Measurements from ENCODE around the gene PLXNA4.

PLXNA4 gene

GRCh38 chr7:132499487-132499886 is 76.8 kb downstream of the PLXNA4 start:
- no peak for DNase-seq

GRCh38 chr7:132499065-132499464 is 77.2 kb downstream of the PLXNA4 start:
- no peak for DNase-seq

DNA sequence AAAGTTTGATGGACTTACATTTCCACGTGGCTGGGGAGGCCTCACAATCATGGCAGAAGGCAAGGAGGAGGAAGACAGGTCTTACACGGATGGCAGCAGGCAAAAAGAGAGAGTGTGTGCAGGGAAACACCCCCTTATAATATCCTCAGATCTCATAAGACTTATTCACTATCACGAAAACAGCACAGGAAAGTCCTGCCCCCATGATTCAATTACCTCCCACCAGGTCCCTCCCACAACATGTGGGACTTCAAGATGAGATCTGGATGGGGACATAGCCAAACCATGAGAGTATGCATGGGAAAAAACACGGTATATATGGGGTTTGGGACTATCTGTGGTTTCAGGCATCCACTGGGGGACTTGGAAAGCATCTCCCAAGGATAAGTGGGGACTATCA is 78.0 kb downstream of the PLXNA4 start:
- no peak for DNase-seq

DNA sequence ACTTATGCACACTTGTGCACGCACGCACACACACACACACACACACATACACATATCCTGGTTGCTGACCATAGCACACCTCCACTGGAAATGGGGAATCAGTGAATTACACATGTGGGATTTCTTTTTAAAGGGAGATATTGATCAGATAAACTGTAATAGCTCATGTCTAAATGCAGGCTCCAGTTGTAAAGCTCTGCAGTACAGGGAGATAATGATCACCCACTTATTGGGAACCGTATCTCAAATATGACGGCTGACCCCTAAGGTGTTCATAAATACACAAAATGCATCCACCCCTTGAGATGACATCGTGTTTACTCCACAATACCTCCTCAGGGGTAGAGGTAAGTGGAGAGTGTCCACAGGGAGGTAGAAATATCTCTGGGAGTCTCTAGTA is 79.2 kb downstream of the PLXNA4 start:
- no peak for DNase-seq

- no peak for DNase-seq
Measured at GRCh38 chr7:132495936-132496335, 80.3 kb downstream of the PLXNA4 start.

- DNase-seq = no peak
Measured at GRCh38 chr7:132494474-132494873, 81.8 kb downstream of the PLXNA4 start.

DNA sequence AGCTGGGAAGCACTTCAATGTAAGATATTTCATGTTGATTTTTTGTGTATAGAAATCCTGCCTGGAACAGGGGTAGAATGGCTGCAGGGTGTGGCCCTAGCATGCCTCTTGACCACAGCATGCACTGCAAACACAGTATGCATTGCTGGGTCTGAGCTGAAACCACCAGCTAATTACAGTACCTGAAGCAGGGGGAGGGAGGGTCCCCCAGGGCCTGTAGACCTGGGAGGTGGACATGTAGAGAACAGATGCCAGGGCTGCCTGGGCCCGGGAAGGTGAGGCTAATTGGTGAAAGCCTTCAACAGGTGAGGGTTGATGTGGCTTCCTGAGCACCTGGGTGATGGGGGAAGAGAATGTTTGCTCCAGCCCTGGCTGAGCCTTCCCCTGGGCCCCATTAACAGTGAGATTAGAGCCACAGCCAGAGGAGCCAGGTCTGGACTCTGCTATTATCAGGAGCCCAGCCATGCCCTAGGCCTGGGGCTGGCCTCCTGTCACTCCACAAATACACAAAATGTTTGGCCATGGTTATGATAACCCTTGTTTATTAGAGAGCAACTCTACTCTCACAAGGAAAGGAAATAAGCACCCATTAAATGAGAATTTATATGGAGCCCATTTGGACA is 83.3 kb downstream of the PLXNA4 start:
- DNase-seq = peak; percentile 68

DNA sequence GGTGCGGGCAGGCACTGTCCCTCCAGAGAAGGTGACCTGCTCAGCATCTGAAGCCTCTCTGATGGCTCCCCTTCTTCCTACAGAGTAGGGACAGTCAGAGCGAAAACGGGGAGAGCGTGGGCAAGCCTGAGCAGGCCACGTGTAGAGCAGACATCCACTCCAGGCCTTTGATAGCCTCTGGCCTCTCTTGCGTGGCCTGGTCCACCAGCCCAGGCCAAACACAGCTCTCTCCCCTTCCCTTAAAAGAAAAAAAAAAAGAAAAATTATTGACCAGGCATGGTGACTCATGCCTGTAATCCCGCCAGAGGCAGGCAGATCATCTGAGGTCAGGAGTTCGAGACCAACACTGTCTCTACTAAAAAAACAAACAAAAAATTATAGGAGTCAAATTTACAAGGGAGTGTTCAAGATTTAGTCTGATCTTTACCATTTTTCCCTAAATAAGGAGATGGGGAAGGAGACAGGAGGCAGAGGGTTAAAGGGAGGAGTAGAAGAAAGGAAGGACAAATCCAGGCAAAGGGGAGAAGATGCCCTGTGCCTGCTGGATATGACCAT is 84.8 kb downstream of the PLXNA4 start:
- DNase-seq = no peak

- DNase-seq = no peak
Measured at GRCh38 chr7:132490474-132490873, 85.8 kb downstream of the PLXNA4 start.

DNA sequence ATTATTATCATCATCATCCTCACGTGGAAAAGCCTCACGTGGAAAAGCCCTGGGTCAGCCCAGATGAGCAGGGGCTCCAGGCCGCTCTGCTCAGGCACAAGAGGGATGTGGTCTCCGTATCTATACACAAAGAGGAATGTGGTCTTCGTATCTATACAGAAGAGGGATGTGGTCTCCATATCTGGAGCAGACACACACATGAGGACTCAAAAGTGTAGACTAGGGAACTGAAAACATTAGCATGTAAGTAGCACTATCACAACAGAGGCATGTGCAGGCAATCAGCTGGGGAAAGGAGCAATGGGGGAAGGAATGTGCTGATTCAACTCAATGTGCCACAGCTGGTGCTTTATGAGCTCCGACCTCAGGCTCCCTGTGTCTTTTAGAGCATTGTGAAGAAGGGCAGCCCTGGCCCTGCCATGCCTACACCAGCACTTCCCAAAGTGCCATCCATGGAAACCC is 86.5 kb downstream of the PLXNA4 start:
- DNase-seq = no peak

- no peak for DNase-seq
Measured at GRCh38 chr7:132488634-132489302, 87.5 kb downstream of the PLXNA4 start.

GRCh38 chr7:132486274-132486610 is 90.0 kb downstream of the PLXNA4 start:
- DNase-seq = no peak

DNA sequence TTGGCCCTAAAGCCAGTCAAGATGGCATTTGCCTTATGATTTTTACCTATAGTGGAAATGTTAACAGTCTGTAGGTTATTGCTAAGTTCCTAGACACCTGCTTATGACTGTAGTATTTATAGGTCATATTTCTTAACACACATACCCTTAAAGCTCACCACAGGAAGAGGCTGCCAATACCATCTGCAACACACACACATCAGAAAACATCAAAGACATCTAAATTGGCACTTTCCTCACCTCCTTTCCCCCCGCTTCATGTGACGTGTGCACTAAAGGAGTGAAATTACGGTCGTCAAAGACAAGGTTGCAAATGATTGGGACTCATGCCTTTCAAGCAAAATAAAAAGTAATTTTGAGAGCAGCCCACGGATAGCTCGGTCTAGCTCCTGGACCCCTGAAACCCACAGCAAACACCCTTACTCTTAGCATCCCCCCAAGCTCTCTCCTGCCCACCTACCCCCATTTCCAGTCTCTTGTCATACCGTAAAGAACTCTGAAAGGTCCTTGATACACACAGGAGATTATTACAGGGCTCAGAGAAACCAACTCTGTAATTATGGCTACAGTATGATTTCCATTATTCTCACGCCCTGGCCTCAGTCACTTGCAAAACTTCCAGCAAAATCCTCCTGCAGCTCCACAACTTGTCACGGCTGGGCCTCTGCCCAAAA is 90.5 kb downstream of the PLXNA4 start:
- DNase-seq = no peak

GRCh38 chr7:132485136-132485535 is 91.1 kb downstream of the PLXNA4 start:
- DNase-seq = peak; percentile 72

- no peak for DNase-seq
Measured at GRCh38 chr7:132482866-132483265, 93.4 kb downstream of the PLXNA4 start.

- DNase-seq = no peak
Measured at GRCh38 chr7:132480534-132480933, 95.7 kb downstream of the PLXNA4 start.

DNA sequence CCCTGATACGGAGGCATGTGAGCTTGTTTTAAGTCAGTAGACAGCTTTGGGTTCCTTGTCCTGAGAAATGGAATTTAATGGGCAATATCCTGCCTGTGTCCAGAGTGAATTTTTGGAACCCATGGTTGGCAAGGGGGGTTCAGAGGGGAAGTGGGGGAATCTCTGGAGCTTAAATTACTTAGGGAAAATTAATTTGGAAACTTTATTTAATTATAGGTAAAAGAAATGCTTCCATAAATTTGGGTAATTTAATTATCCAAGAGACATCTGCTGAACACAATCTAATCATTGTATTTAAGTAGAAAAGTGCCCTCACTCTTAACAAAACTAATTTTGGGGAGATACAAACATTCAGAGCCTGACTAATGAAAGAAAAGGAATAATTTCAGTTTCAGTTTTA is 99.7 kb downstream of the PLXNA4 start:
- DNase-seq = no peak

DNA sequence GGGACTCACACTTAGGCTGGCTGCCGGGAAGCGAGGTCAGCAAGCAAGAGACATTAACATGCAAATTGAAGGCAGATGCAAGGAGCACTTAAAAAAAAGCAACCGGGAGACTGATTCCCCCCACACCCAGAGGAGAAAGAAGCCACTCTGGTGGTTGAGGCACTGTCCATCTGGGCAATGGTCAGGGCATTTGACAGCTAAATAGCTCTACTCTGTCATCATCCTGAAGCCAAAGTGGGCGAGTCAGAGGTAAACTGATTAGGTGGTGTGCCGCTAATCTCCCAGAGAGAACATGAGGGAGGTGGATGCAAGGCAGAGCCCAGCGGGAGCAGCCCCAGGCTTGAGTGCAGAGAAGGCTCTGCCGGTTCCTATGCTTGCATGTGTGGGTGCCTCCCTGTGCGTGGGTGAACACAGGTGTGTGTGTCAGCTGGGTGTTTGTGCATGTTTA is 100.6 kb downstream of the PLXNA4 start:
- no peak for DNase-seq

GRCh38 chr7:132475037-132475668 is 101.1 kb downstream of the PLXNA4 start:
- no peak for DNase-seq

DNA sequence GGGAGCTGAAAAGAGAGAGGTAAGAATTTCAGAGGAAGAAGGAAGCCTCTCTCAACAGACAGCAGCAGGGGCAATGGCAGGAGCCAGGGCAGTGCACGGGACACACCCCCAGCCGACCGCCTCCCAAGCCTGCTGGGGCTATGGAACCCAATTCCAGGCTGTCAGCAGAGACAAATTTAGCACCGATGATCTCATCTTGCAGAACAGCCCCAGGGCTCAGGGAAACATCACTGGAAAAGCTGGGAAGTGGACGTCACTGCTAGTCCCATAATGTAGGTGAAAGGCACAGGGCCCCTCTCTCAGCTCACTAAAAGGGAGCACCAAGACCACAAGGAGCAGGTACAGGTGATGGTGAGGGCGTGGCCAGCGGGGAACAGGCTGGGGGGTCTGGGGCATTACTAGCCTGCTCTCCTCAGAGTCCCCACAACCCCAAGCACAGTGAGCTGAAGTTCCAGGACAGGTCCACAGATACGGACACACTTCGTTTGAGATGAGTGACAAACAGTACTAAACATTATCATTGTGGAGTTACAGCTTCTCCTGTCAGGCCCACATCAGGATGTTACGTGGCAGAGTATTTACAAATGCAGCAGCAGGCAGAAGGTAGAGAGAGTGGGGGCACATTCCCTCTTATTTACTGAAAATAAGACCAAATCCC is 103.7 kb downstream of the PLXNA4 start:
- DNase-seq = peak; percentile 53

GRCh38 chr7:132471515-132471914 is 104.8 kb downstream of the PLXNA4 start:
- no peak for DNase-seq

DNA sequence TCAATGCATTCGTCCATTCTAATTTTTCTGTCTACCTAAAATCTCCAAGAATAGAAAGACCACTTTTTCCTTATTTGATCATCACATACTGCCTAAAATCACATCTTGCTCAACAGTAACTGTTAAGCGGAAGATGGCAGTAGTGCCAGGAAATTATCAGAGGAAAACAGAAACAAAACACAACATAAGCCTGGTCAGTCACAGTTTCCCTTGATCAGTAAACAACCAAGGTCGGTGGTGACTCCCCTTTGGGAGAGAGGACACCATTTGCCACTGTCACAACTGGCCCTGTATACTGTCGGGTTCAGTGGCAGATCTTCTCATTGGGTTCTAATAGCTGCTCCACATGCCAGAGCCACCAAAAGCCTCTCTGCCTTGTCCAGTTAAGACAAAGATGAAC is 106.6 kb downstream of the PLXNA4 start:
- DNase-seq = no peak

DNA sequence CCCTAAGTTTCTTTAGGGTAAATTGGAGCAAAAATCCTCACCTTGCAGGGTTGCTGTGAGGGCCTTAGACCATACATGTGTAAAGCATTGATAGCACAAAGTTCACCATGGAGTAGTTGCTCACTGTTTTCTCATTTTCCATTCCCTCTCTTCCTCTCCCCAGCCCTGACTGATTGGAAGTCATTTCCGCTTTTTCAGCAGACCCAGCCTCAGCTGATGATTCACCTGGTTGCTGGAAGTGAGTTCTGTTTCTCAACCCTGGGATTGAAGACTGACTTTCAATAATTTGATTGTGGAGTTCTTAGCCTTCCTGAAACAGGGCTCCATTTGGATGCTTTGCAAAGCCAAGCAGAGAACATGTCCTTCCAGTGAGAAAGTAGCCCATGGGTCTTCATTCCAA is 107.0 kb downstream of the PLXNA4 start:
- no peak for DNase-seq
